Midbrain (tissue), 1 donor: Measurements from ENCODE around the gene SLC39A11.

Experiments
- DNase-seq: peaks from one replicate; lab custom pipeline; 2025; lab: John Stamatoyannopoulos, UW

SLC39A11 gene

GRCh38 chr17:72976971-72977770 lies 115.3 kb downstream of the SLC39A11 start:
- DNase-seq, result peak; percentile 28

DNA sequence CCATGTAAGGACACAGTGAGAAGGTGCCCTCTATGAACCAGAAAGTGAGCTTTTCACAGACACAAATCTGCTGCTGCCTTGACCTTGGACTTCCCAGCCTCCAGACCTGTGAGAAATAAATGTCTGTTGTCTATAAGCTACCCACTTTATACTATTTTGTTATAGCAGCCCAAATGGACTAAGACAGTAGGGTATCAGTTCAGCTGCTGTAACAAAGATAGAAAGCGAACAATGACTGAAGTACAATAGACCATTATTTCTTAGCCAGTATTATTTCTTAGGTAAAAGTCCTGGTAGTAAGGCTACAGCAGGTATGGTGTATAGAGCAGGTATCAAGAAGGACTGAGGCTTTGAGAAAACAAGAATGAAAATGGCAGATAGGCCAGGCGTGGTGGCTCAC lies 117.0 kb downstream of the SLC39A11 start:
- no peak for DNase-seq

DNA sequence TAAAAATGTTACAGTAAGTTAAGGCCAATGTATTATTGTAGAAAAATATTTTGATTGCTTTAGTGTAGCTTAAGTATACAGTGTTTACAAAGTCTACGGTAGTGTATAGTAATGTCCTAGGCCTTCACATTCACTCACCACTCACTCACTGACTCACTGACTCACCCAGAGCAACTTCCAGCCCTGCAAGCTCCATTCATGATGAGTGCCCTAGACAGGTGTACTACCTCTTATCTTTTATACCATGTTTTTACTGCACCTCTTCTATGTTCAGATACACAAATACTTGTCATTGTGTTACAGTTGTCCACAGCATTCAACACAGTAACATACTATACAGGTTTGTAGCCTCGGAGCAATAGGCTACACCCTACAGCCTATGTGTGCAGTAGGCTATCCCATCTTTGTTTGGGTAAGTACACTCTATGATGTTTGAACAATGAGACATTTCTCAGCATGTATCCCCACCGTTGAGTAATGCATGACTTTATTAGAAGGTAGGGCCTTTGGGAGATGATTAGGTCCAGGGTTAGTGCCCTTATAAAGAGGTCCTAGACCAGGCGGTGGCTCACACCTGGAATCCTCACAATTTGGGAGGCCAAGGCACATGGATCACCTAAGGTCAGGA lies 117.8 kb downstream of the SLC39A11 start:
- DNase-seq, result no peak

- no peak for DNase-seq
Observed at GRCh38 chr17:72972263-72972951, 120.1 kb downstream of the SLC39A11 start.

- DNase-seq, result no peak
Observed at GRCh38 chr17:72971226-72971880, 121.1 kb downstream of the SLC39A11 start.

- DNase-seq, result no peak
Observed at GRCh38 chr17:72970797-72971196, 121.7 kb downstream of the SLC39A11 start.

DNA sequence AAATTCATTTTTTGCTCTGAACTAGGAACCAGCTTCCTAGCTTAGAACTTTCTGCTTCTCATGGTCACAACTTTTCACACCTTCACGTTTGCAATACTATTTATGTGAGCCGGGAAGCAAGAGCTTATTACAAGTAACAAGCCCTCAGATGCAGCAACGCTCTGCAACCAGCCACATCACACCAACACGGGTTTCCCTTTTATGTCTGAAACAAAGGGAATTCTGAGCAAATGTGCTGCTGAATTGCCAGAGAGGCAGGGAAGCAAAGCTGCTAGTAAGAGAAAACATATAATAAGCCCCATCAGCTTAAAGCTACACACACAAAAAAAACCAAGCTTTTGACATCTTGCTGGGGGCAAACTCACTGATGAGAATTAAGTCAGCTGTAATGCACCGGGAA lies 122.2 kb downstream of the SLC39A11 start:
- no peak for DNase-seq

DNA sequence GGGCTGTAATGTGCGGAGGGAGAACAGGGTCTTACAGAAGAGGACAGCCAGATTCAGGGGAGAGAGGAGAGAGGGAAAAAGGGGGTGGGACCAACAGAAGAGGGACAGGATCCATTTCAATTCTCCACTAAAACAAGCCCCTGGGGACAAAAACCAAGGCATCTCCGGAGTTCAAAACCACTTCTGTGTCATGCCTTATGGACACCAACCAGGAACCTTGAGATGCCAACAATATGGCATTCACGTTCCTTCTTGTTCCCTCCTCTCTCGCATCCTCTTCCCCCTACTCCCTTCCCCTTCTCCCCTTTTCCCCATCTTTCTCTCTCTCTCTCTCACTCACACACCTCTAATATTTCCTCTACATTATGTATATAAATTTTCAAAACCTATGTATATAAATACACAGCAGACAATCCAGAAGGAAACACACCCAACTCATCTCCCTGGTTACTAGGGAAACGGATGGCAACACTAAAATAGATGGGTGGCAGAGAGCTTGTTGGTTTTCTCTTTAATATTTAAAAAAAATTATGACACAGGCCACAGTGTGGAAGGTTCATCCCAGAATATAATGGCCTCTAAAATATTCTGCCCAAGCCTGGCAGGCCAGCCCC lies 123.1 kb downstream of the SLC39A11 start:
- no peak for DNase-seq

DNA sequence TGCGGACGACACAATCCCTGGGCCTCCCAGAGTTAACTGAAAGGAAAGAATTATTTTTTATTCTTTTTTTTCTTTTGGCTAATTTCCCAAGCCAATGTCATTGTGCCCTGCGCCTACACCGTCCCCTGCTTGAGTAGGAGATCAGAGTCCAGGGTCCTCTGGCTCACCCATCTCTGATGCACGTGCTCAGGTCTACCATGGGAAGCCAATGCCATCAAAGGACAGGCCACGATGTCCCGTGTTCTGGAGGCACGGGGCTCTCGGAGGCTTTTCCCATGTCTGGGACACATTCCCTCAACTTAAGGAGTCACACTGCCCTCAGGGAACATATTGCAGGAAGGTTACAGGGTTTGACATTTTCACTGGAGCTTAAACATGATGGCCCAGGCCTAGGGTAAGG lies 123.7 kb downstream of the SLC39A11 start:
- DNase-seq, result no peak

- no peak for DNase-seq
Observed at GRCh38 chr17:72967977-72968585, 124.4 kb downstream of the SLC39A11 start.

DNA sequence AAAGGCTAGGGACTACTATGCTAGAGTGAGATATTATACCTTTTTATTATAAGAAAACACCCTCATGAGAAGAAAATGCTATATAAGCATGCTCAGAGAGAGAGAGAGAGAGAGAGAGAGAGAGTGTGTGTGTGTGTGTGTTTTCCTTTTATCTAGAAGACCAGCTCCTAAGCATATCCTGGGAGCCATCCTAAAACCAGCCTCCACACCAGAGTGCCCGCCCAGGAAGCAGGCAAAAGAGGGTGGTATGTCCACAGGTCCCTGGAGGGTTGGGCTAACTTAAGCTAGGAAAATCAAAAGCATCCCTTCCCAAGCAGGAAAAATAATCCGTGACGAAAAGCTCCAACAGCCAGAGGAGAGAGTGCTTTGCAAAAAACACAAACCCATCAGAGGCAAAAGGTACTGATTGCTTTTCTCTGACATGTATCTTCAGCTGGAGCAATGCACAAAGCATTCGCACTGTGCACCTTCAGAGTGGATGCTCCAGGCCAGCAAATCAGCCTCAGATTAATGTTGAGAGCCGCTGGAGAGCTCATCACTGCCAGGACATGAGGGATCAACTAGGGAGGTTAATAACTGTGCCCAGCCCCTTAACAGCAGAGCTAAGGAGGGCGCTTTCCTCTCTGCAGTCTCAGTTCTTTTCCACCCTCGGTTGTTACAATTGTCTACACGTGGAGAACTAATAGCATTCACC lies 125.1 kb downstream of the SLC39A11 start:
- no peak for DNase-seq

DNA sequence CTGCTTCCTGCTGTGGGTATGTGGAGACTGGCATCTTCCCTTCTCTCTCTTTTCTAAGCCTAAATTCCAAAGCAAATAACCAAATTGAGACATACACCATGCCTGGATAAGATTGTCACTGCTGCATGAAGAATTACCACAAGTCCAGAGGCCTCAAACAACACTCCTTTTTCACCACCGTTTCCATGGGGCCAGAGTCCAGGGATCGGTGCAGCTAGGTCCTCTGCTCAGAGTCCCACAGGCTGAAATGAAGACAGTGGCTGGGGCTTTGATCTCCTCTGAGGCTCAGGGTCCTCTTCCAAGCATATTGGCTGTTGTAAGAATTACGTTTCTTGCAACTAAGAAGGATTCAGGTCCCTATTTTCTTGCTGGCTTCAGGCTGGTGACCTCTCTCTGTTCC lies 130.4 kb downstream of the SLC39A11 start:
- no peak for DNase-seq

DNA sequence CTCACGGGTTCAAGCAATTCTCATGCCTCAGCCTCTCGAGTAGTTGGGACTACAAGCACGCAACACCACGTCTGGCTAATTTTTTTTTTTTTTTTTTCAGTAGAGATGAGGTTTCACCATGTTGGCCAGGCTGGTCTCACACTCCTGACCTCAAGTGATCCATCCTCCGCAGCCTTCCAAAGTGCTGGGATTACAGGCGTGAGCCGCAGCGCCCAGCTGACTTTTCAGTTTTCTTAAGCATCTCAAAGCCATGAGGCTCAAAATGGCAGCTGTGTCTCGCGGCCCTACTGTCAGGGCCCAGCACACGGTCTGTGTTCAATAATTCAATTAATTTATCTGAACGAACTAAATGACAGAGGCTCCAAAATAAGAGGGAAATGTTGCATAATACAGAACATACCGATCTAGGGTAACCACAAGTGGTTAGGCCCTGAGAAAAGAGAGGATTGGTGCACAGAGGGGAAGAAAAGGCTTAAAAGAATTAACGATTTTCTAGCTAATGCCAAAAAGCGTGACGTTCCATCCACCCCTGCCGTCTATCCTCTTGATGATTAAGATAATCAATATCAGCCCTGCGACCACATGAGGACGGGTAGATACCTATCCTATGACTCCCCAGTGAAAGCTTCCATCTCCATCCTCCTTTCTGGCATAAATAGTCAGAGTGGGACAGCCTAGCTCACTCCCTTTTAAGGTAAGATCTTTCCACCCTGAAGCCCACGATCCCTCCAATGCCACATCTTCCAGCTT lies 136.9 kb downstream of the SLC39A11 start:
- DNase-seq, result no peak

DNA sequence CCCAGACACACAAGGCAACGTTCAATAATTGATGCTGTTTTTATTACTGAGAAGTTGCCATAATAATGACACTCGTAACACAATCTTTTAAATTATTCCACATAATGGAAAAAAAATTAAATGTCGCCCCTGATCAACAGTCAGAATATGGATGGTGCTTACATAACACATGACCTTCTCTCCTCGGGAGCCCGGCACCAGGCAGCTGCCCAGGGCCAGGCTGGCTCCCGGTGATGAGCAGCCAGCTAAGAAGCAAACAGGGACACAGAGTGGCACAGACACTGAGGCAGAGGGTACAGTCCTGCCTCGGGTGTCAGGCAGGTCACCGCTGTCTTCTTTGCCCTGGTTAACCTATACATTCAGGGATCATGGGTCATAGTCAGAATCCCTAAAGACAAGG lies 137.9 kb downstream of the SLC39A11 start:
- no peak for DNase-seq

DNA sequence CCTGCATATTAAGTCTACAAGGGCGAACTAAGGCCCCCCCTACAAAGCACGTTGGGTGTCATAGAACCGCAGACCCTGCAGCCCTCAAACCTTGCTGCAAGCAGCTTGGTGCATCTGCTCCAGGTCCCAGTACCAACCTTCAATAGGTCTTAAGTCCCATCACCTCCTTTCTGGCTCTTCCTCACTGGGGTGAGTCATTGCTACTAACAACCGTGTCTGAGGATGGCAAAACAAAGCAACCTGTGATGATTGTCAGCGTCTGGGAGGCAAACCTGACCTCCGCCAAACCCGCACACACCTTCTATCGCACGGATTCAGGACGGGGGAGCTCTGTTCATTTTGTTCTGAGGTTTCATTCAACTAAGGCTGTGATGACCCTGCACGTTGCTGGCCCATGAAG lies 138.9 kb downstream of the SLC39A11 start:
- no peak for DNase-seq

- DNase-seq, result no peak
Observed at GRCh38 chr17:72952641-72953315, 139.7 kb downstream of the SLC39A11 start.

DNA sequence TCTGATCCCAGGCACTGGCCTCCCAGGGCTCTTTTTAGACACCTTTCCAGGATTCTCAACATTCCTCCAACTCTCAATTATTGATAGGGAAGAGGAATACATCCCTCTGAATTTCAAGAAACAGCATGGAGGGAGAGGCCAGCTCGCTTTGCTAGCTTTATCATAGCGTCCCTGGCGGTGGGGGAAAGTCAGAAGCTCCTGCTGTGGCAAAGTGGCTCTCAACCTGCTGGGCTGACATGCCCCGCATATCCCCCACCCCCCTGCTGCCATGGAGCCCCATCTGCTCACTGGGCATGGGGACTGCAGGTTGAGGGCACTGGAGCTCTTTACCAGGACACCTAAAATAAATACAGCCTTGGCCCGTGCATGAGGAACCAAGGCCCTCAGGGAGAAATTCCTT lies 140.3 kb downstream of the SLC39A11 start:
- DNase-seq, result no peak

DNA sequence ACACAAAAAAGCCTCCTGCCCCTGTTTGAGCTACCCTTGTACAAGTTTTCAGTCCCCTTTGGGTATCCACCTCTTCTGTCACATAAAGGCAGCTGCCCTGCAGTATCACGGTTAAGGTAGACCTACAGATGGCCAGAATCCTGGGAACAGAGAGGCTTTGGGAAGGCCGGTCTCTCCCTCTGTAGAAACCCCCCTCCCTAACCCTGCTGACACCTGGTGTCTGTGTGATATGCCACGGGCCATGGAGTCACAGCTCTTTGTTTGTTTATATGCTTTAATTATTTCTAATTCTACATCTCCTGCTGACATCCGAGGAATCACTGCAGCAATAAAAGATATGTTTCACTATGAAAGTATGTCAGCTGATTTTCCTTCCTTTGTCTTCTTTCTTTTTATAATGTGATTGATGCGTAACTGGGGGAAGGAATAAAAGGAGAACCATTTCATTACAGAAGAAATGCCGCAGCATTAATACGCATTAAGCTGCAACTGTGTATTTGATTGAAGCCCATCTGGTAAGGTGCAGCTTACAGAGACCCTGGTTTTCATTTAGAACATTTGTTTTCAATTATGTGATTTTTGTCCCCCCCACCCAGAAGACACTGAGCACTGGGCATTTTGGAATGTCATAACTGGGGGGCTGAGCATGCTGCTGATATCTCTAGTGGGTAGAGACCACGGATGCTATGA lies 142.1 kb downstream of the SLC39A11 start:
- DNase-seq, result no peak

DNA sequence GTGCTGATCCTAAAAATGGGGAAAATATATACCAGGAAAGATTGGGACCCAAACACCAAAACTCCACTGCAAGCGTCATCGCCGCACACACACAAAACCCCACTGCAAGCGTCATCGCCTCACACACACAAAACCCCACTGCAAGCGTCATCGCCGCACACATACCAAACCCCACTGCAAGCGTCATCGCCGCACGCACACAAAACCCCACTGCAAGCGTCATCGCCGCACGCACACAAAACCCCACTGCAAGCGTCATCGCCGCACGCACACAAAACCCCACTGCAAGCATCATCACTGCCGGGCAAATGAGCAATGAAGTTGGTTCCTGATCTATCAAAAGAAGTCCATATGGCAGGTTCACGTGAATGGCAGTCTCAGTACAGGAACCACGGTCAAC lies 144.4 kb downstream of the SLC39A11 start:
- no peak for DNase-seq
